ENCODE results near the gene TFCP2L1. TPM values are rescaled to one million over a fixed set of nuclear protein-coding genes. Genes with fewer than 3 reads are reported as not detected.
"Not testable (repeated sequence)": the region's sequence is repeated elsewhere in the genome, so short reads cannot be mapped to it uniquely, and the experiment has no call there.

The TFCP2L1 gene
- total RNA-seq, 1 donor from 2014 or later = not detected

DNA sequence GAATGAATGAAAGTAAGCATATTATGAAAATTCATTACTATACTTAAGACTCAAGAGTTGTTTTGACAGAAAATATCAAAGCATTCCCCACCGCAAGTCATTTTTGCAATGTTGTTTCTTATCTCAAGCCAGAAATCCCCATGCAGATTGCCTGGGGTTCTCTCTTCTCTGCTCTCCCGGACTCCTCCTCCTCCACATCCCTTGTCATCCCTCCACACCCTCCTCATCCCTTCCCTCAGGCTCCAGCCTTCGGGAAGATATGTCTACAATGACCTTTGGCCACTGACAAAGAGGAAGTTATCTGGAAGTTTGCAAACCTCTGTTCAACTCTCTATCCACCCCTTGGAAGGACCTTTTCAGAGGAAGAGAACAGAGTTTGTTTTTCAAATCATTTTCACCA, 11.9 kb downstream of the TFCP2L1 start:
- no peak for DNase-seq (ENCODE audit: extremely low read depth, low read depth, low spot score)

GRCh38 chr2:121272596-121272995, 12.4 kb downstream of the TFCP2L1 start:
- DNase-seq (ENCODE audit: extremely low read depth, low read depth, low spot score) = no peak

DNA sequence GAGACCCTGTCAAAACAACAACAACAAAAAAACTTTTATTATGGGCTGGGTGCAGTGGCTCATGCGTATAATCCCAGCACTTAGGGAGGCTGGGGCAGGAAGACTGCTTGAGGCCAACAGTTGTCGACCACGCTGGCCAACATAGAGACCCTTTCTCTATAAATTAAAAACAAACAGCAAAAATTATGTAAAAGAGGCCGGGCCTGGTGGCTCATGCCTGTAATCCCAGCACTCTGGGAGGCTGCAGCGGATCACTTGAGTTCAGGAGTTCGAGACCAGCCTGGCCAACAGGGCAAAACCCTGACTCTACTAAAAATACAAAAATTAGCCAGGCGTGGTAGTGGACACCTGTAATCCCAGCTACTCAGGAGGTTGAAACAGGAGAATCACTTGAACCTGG, 15.6 kb downstream of the TFCP2L1 start:
- DNase-seq (ENCODE audit: extremely low read depth, low read depth, low spot score) = not testable (repeated sequence)

- no peak for DNase-seq (ENCODE audit: extremely low read depth, low read depth, low spot score)
Observed at GRCh38 chr2:121266543-121267106, 18.4 kb downstream of the TFCP2L1 start.

GRCh38 chr2:121263996-121264715, 20.8 kb downstream of the TFCP2L1 start:
- DNase-seq (ENCODE audit: extremely low read depth, low read depth, low spot score) = no peak

DNA sequence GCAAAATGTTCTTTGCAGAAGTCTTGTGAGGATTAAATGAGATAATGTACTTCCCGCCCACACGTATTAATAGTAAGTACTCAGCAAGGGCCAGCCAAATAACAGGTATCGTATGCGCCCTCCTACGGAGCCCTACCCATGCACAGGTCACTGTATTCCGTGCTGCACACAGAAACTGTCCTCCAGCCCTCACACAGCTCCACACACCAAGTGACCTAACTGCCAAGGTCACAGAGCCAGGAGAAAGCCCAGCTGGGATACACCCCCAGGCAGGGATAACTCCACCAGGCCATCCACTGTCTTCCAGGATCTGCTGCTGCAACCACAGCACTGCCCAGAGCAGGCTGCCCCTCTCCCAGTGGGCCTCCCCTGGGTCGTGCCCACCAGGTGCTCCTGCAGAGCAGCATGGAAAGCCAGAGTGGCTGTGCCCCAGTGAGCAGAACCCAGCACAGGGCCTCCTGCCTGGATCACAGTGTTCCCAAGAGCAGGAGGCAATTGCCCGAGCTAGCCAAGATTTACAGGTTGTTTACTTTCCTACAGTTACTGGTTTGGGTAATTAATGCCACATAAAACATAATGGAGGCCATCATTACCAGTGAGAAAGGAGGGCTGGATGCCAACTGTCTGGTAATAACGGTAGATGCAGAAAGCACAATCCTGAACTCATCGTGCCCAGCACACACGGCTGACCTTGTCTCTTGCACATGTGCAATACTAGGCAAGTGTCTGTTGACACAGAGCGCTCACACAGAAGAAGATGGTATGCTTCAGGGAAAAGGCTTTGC, 24.4 kb downstream of the TFCP2L1 start:
- no peak for DNase-seq (ENCODE audit: extremely low read depth, low read depth, low spot score)

DNA sequence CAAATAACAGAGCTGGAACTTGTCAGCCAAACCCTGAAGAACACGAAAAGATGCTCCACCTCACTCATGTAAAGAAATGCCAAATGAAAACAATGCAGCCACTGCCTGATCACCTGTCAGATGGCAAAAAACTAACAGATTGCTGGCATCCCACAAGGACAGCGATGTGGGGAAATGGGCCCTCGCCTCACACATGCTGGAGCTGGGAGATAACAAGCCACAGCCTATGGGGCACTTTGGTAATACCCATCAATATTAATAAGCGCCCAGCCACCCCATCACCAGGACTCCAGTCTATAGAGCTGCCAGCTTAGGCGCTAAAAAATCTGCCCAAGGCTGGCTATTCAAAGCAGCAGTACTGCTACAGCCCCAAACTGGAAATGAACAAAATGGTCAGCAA, 27.0 kb downstream of the TFCP2L1 start:
- no peak for DNase-seq (ENCODE audit: extremely low read depth, low read depth, low spot score)

DNA sequence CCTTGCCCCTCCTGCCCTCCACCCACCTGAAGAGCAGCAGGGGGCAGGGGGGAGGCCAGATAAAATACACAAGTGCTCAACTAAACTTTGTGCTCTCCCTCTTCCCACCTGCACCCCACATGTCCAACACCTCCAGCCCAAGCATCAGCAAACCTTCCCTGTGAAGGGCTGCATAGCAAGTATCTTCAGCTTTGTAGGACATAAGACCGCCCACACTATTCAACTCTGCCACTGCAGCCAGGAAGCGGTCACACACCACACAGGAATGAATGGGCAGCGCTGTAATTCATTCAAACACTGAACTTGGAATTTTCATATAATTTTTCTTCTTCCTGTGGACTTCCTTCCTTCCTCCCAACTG, 27.5 kb downstream of the TFCP2L1 start:
- no peak for DNase-seq (ENCODE audit: extremely low read depth, low read depth, low spot score)

- DNase-seq (ENCODE audit: extremely low read depth, low read depth, low spot score) = no peak
Observed at GRCh38 chr2:121256720-121257479, 28.1 kb downstream of the TFCP2L1 start.

DNA sequence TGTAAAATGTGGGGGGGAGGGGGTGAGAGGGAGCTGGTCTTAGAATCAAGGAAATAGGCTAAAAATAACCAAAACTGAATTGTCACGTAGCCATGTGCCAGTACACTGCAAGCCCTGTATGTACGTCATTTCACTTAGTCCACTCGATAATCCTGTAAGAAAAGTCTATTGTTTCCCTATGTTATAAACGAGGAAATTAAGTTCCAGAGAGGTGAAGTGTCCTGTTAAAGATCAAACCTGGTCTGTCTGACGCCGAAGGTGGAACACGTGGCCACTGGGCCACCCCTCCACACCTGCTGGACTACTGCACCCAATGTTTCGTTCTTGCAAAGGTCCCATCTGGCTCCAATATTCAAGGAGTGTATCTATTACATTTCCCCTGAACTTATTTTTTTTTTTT, 29.6 kb downstream of the TFCP2L1 start:
- no peak for DNase-seq (ENCODE audit: extremely low read depth, low read depth, low spot score)

DNA sequence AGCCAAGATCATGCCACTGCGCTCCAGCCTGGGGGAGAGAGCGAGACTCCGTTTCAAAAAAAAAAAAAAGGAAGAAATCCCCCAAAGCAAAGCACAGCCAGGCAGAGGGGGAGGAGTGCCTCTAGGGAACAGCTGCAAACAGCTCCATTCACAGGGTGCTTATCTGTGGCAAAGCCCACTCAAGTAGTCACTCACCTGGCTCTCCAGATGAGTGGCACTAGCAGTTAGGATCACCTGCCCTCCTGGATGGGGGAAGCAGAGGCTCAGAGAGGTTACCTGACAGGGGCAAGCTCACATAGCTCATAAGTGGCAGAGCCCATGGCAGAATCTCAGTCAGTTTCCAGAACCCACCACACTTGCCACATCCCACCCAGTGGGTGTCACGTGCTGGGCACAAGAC, 30.3 kb downstream of the TFCP2L1 start:
- no peak for DNase-seq (ENCODE audit: extremely low read depth, low read depth, low spot score)

- no peak for DNase-seq (ENCODE audit: extremely low read depth, low read depth, low spot score)
Observed at GRCh38 chr2:121253674-121254240, 31.2 kb downstream of the TFCP2L1 start.

GRCh38 chr2:121253021-121253673, 31.9 kb downstream of the TFCP2L1 start:
- no peak for DNase-seq (ENCODE audit: extremely low read depth, low read depth, low spot score)

- DNase-seq (ENCODE audit: extremely low read depth, low read depth, low spot score) = no peak
Observed at GRCh38 chr2:121251497-121251896, 33.5 kb downstream of the TFCP2L1 start.

- DNase-seq (ENCODE audit: extremely low read depth, low read depth, low spot score) = no peak
Observed at GRCh38 chr2:121248766-121249343, 36.1 kb downstream of the TFCP2L1 start.

GRCh38 chr2:121247971-121248370, 37.0 kb downstream of the TFCP2L1 start:
- no peak for DNase-seq (ENCODE audit: extremely low read depth, low read depth, low spot score)

- DNase-seq (ENCODE audit: extremely low read depth, low read depth, low spot score) = no peak
Observed at GRCh38 chr2:121247534-121247933, 37.5 kb downstream of the TFCP2L1 start.

DNA sequence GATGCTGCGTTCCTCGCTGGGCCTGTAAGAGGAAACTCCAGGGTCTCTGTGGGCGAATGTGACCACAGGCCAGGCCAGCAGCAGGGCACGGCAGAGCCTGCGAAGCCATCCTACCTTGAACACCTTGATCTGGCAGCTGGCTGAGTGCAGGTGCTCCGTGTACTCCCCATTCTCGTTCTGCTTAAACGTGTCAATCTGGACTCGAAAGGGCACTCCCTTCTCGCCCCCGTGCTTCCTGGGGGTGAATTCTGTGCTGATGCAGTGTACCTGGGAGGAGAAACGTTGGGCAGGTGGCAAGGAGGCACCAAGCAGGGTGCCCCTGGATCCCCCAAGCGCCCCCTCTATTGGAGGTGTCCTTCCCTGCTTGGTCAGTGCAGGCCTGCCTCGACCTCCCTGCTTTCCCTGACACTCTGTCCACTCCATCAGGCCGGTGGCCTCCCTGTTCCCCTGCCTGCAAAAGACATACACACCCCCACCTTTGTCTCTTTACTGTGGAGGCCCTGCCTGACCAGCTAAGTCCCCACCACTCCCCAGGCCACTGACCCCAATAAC, 38.2 kb downstream of the TFCP2L1 start:
- DNase-seq (ENCODE audit: extremely low read depth, low read depth, low spot score) = no peak

- DNase-seq (ENCODE audit: extremely low read depth, low read depth, low spot score) = no peak
Observed at GRCh38 chr2:121245913-121246312, 39.1 kb downstream of the TFCP2L1 start.
